HepG2 (cell line): ENCODE measurements around the gene RPL26. TPM values are rescaled to one million over a fixed set of nuclear protein-coding genes. Genes with fewer than 3 reads are reported as not detected.

Source experiments
- ATAC-seq: fragments of 200-7000 bp; cut with Tn5 transposase; 3 replicates; pipeline ENCODE4 v1.9.1; 2020; ENCODE audit warnings: mild to moderate bottlenecking, moderate library complexity
- BruUV-seq: library from RNA; stranded (reverse); fragments of 400-500 nt; replicated peaks from 2 replicates; lab custom pipeline; 2021; lab: Mats Ljungman, UMichigan
- CTCF ChIA-PET: fragments of 300-600 bp; formaldehyde crosslinking; extraction: SDS; loops from one replicate; lab custom pipeline; 2021; ENCODE audit warnings: low total read pairs, inconsistent platforms, low intra/inter-chr PET ratio; lab: Yijun Ruan, JAX
- POLR2A ChIA-PET: fragments of 350-600 bp; sonication (Branson Sonifier 250); formaldehyde crosslinking; loops from one replicate; lab custom pipeline; 2020; ENCODE audit warnings: antibody characterized with exemption, inconsistent platforms; lab: Yijun Ruan, JAX
- DNase-seq: peaks from one replicate; pipeline ENCODE4 v3.0.0-alpha.2; 2015; ENCODE audit warnings: low spot score
- FAIRE-seq: peaks from 3 replicates; lab custom pipeline; 2011; peaks lifted over from hg19 to GRCh38; lab: Jason Lieb, UNC
- H2AFZ ChIP-seq: one replicate; pipeline ENCODE4 v1.6.1; 2011; ENCODE audit warnings: low read length, inconsistent platforms
- H3K27ac ChIP-seq: fragments of 300-600 bp; 3 replicates; pipeline ENCODE4 v1.8.0; 2011; ENCODE audit warnings: mixed run types, mild to moderate bottlenecking, mixed read lengths, low read length, inconsistent platforms; ENCODE audit not compliant: insufficient read depth; ENCODE audit errors: extremely low read length
- H3K27me3 ChIP-seq, 2 experiments: fragments of 200-600 bp in 1 of 2; 2 replicates in 1 of 2; 3 replicates in 1 of 2; pipeline versions ENCODE4 v1.6.0 to v1.8.0; 2011; ENCODE audit warnings: low read length in 2 of 2, mild to moderate bottlenecking in 2 of 2, moderate library complexity in 2 of 2, inconsistent platforms in 1 of 2; ENCODE audit not compliant: insufficient read depth in 2 of 2, control insufficient read depth in 1 of 2
- H3K36me3 ChIP-seq, 2 experiments: fragments of 200-600 bp in 1 of 2; replicated peaks in 1 of 2; 2 replicates in 1 of 2; 3 replicates in 1 of 2; pipeline versions ENCODE4 v1.5.1 to v1.8.0; 2011; ENCODE audit warnings: low read length in 2 of 2, inconsistent platforms in 1 of 2; ENCODE audit not compliant: insufficient read depth in 2 of 2, control insufficient read depth in 1 of 2
- H3K4me1 ChIP-seq: 2 replicates; pipeline ENCODE4 v1.5.1; 2012; ENCODE audit warnings: low read length, inconsistent platforms; ENCODE audit not compliant: insufficient read depth
- H3K4me2 ChIP-seq: 2 replicates; pipeline ENCODE4 v1.6.0; 2011; ENCODE audit warnings: low read depth, low read length, inconsistent platforms
- H3K4me3 ChIP-seq, 3 experiments: fragments of 200-600 bp in 1 of 3; sonication (generic), shearing (Covaris generic) in 1 of 3; replicated peaks in 1 of 3; 2 replicates each; pipeline ENCODE4 v1.5.1; 2011 to 2016; ENCODE audit warnings: low read length in 3 of 3, inconsistent platforms in 2 of 3, low read depth in 2 of 3, mild to moderate bottlenecking in 2 of 3, control low read depth in 1 of 3, mixed read lengths in 1 of 3; ENCODE audit not compliant: insufficient read depth in 1 of 3
- H3K79me2 ChIP-seq: one replicate; pipeline ENCODE4 v1.6.1; 2011; ENCODE audit warnings: low read length, inconsistent platforms; ENCODE audit not compliant: insufficient read depth
- H3K9ac ChIP-seq: 2 replicates; pipeline ENCODE4 v1.6.0; 2011; ENCODE audit warnings: mild to moderate bottlenecking, low read depth, low read length, inconsistent platforms; ENCODE audit not compliant: insufficient read depth
- H3K9me3 ChIP-seq: 2 replicates; pipeline ENCODE4 v1.5.1; 2012; ENCODE audit warnings: mild to moderate bottlenecking, low read length
- H4K20me1 ChIP-seq: 2 replicates; pipeline ENCODE4 v1.6.0; 2011; ENCODE audit warnings: inconsistent platforms, mild to moderate bottlenecking, low read length, moderate library complexity; ENCODE audit not compliant: insufficient read depth
- CAMTA2 ChIP-seq: sonication (generic); formaldehyde crosslinking; IDR thresholded peaks from 2 replicates; pipeline ENCODE4 v1.4.0; 2020; ENCODE audit warnings: mild to moderate bottlenecking, missing genetic modification reagents, borderline replicate concordance
- EHMT2 ChIP-seq: fragments of 200-600 bp; sonication (generic); IDR thresholded peaks from 2 replicates; pipeline ENCODE4 v1.7.0; 2017; ENCODE audit warnings: antibody characterized with exemption, low read depth, low read length, borderline replicate concordance
- ELF1 ChIP-seq: sonication (generic); formaldehyde crosslinking; IDR thresholded peaks from 2 replicates; pipeline ENCODE4 v1.4.0; 2020; ENCODE audit warnings: missing genetic modification reagents
- ELF3 ChIP-seq: IDR thresholded peaks from 2 replicates; pipeline ENCODE4 v1.6.1; 2016; ENCODE audit warnings: missing genetic modification reagents, missing compliant biosample characterization
- NFYC ChIP-seq: IDR thresholded peaks from 2 replicates; pipeline ENCODE4 v1.6.1; 2016; ENCODE audit warnings: missing genetic modification reagents, missing compliant biosample characterization
- RAD21 ChIP-seq: fragments of 450-650 bp; formaldehyde crosslinking; IDR thresholded peaks from 2 replicates; pipeline ENCODE4 v1.5.0; 2020; ENCODE audit warnings: mild to moderate bottlenecking
- REST ChIP-seq, 2 experiments: IDR thresholded peaks; 2 replicates each; pipeline ENCODE4 v1.6.1; 2011 to 2012; ENCODE audit warnings: low read length in 2 of 2, borderline replicate concordance in 1 of 2, low read depth in 1 of 2, mild to moderate bottlenecking in 1 of 2, moderate library complexity in 1 of 2
- REXO4 ChIP-seq: sonication (generic); formaldehyde crosslinking; IDR thresholded peaks from 2 replicates; pipeline ENCODE4 v1.8.0; 2022; ENCODE audit warnings: missing genetic modification reagents, mild to moderate bottlenecking, borderline replicate concordance
- RFXAP ChIP-seq: sonication (generic); formaldehyde crosslinking; IDR thresholded peaks from 2 replicates; pipeline ENCODE4 v1.4.0; 2020; ENCODE audit warnings: missing genetic modification reagents, borderline replicate concordance
- TP53 ChIP-seq: sonication (generic); formaldehyde crosslinking; conservative IDR thresholded peaks from 2 replicates; pipeline ENCODE4 v1.4.0; 2020; ENCODE audit warnings: missing genetic modification reagents
- ZNF343 ChIP-seq: sonication (generic); formaldehyde crosslinking; IDR thresholded peaks from 2 replicates; pipeline ENCODE4 v1.4.0; 2020; ENCODE audit warnings: mild to moderate bottlenecking, missing genetic modification reagents
- ZNF446 ChIP-seq: sonication (generic); formaldehyde crosslinking; IDR thresholded peaks from 2 replicates; pipeline ENCODE4 v1.5.0; 2020; ENCODE audit warnings: mild to moderate bottlenecking, missing genetic modification reagents
- ZNF496 ChIP-seq: sonication (generic); formaldehyde crosslinking; IDR thresholded peaks from 2 replicates; pipeline ENCODE4 v1.8.1; 2023; ENCODE audit warnings: mild to moderate bottlenecking, moderate library complexity, missing genetic modification reagents; ENCODE audit not compliant: insufficient replicate concordance
- ZNF580 ChIP-seq: IDR thresholded peaks from 2 replicates; pipeline ENCODE4 v1.6.1; 2016; ENCODE audit warnings: low read depth, borderline replicate concordance
- ZNF780A ChIP-seq: sonication (generic); formaldehyde crosslinking; IDR thresholded peaks from 2 replicates; pipeline ENCODE4 v1.8.0; 2022; ENCODE audit warnings: mild to moderate bottlenecking, missing genetic modification reagents, moderate library complexity
- WGBS: methylation state at CpG from one replicate; pipeline ENCODE4 v1.1.6; 2017; ENCODE audit warnings: low lambda C conversion rate; 5-methylcytosine and 5-hydroxymethylcytosine counted together
- in situ Hi-C: cut with HindIII; loops from 2 replicates; pipeline ENCODE4 v1.10.0; 2017; ENCODE audit warnings: low pct_unique_long_range_greater_than_20kb; ENCODE audit not compliant: extremely low pct_ligation_motif_present
- intact Hi-C: fragments of 100-400 bp; cut with micrococcal nuclease; formaldehyde crosslinking; loops from one replicate; pipeline ENCODE4 v1.10.0; 2022; ENCODE audit not compliant: unreplicated experiment
- polyA plus RNA-seq, 8 experiments: library from polyadenylated mRNA; depleted of rRNA in 3 of 8; stranded (reverse) in 7 of 8; unstranded in 1 of 8; fragments of >200 nt; fragmentation: Illumina TruSeq in 4 of 8; extraction: Trizol in 4 of 8; gene quantifications; 2 replicates each; pipeline versions ENCODE4 v1.2.1 to v1.2.3, GENCODE V29; 2011 to 2016; ENCODE audit warnings: low read depth in 4 of 8, missing spikeins in 1 of 8, mixed read lengths in 1 of 8; ENCODE audit not compliant: insufficient read depth in 1 of 8
- total RNA-seq, 5 experiments: library from RNA; depleted of rRNA; stranded (reverse); fragments of >200 nt; fragmentation: Illumina TruSeq; extraction: Trizol; gene quantifications; 2 replicates each; pipeline ENCODE4 v1.2.3, GENCODE V29; 2016; ENCODE audit warnings: low read depth in 1 of 5

Gene RPL26
- total and polyA plus RNA-seq, 2 of the 13 experiments (the other 11 are each of a cell fraction or from before 2014, with no cell fraction given), result 2,817 to 3,529 TPM

GRCh38 chr17:8360751-8361150 lies 22.2 kb downstream of the RPL26 start:
- in situ Hi-C loops, result no loop called here
- Histone ChIP-seq H2AFZ (no peak overlapping the region), H3K27ac (no peak overlapping the region), H3K9me3 (no peaks in the 10 kb centered on the region), H3K4me1 (peaks cover 17% of the 10 kb centered on the region), H3K9ac (no peak overlapping the region)
- POLR2A ChIA-PET, result interaction anchor here (1.4 kb wide), 1 partner anchor 16 kb away, joined by 4 read pairs; the partner anchor contains the start of gene KRABD2
- no peak for FAIRE-seq
- BruUV-seq, result no TSS peak
- 39% methylated on average over 3 of the region's 3 CpGs for WGBS
- TF ChIP-seq ZNF780A (CRISPR knock-in tag), result no peak
- TF ChIP-seq ELF1 (CRISPR knock-in tag), result no peak
- TF ChIP-seq RFXAP (CRISPR knock-in tag), result no peak
- TF ChIP-seq, all 625 proteins: peak for 0
- H3K4me2 ChIP-seq, result no peak overlapping the region
- H3K36me3 ChIP-seq, result no peaks in the 10 kb centered on the region
- no peak overlapping the region for H3K4me3 ChIP-seq
- no peaks in the 10 kb centered on the region for H3K79me2 ChIP-seq
- intact Hi-C loops, result no loop called here
- H3K27me3 ChIP-seq, result no peaks in the 10 kb centered on the region
- DNase-seq, result no peak
- no peaks in the 10 kb centered on the region for H4K20me1 ChIP-seq
- ATAC-seq, result no peak
- CTCF ChIA-PET, result no interaction called here

GRCh38 chr17:8360260-8360659 lies 22.7 kb downstream of the RPL26 start:
- in situ Hi-C loops, result no loop called here
- 35% methylated on average over 3 of the region's 3 CpGs for whole genome bisulfite sequencing
- no peak overlapping the region for H2AFZ ChIP-seq

More at GRCh38 chr17:8360260-8360659, 22.7 kb downstream of the RPL26 start:
- Histone ChIP-seq H3K4me1 (peaks cover 17% of the 10 kb centered on the region), H3K9ac (no peak overlapping the region), H3K4me3 (no peak overlapping the region), H3K27me3 (no peaks in the 10 kb centered on the region), H4K20me1 (no peaks in the 10 kb centered on the region), H3K79me2 (no peaks in the 10 kb centered on the region), H3K9me3 (no peaks in the 10 kb centered on the region), H3K4me2 (no peak overlapping the region), H3K27ac (no peak overlapping the region), H3K36me3 (no peaks in the 10 kb centered on the region)
- ATAC-seq, result no peak
- BruUV-seq, result no TSS peak
- POLR2A ChIA-PET, result no interaction called here
- FAIRE-seq, result no peak
- intact Hi-C loops, result no loop called here
- TF ChIP-seq TP53, result no peak
- TF ChIP-seq ZNF496 (CRISPR knock-in tag), result no peak
- no peak for TF ChIP-seq REST (IDR thresholded peaks at IDR 0.05; ENCODE audit: borderline replicate concordance in 1 of 2, low read depth in 1 of 2, low read length in 2 of 2)
- no peak for TF ChIP-seq ZNF343 (CRISPR knock-in tag)
- TF ChIP-seq ELF3 (CRISPR knock-in tag), result no peak
- TF ChIP-seq ZNF446 (CRISPR knock-in tag), result no peak
- TF ChIP-seq CAMTA2 (CRISPR knock-in tag), result no peak
- no peak for TF ChIP-seq EHMT2
- no peak for TF ChIP-seq REXO4 (CRISPR knock-in tag)
- no peak for TF ChIP-seq ZNF580
- no peak for TF ChIP-seq RAD21 (CRISPR knock-in tag)
- TF ChIP-seq NFYC (CRISPR knock-in tag), result no peak
- CTCF ChIA-PET, result no interaction called here
- no peak for DNase-seq
